ENCODE measurements around the gene AKAP7.

The AKAP7 gene

GRCh38 chr6:131205481-131206244, 70.4 kb downstream of the AKAP7 start:
- no peak for DNase-seq

- no peak for DNase-seq
Measured at GRCh38 chr6:131206463-131207251, 71.4 kb downstream of the AKAP7 start.

- DNase-seq = no peak
Measured at GRCh38 chr6:131208787-131209186, 73.5 kb downstream of the AKAP7 start.

- no peak for DNase-seq
Measured at GRCh38 chr6:131210469-131210868, 75.2 kb downstream of the AKAP7 start.

- no peak for DNase-seq
Measured at GRCh38 chr6:131212024-131212423, 76.8 kb downstream of the AKAP7 start.

GRCh38 chr6:131212913-131213312, 77.6 kb downstream of the AKAP7 start:
- no peak for DNase-seq

- no peak for DNase-seq
Measured at GRCh38 chr6:131213501-131213990, 78.3 kb downstream of the AKAP7 start.

- DNase-seq = no peak
Measured at GRCh38 chr6:131215219-131215618, 80.0 kb downstream of the AKAP7 start.

GRCh38 chr6:131216246-131216645, 81.0 kb downstream of the AKAP7 start:
- DNase-seq = no peak

GRCh38 chr6:131222773-131223172, 87.5 kb downstream of the AKAP7 start:
- no peak for DNase-seq

GRCh38 chr6:131223416-131223815, 88.1 kb downstream of the AKAP7 start:
- no peak for DNase-seq

- no peak for DNase-seq
Measured at GRCh38 chr6:131225127-131225526, 89.9 kb downstream of the AKAP7 start.

- no peak for DNase-seq
Measured at GRCh38 chr6:131225959-131226358, 90.7 kb downstream of the AKAP7 start.

GRCh38 chr6:131226459-131227157, 91.3 kb downstream of the AKAP7 start:
- no peak for DNase-seq

- DNase-seq = no peak
Measured at GRCh38 chr6:131227158-131227543, 91.9 kb downstream of the AKAP7 start.

- DNase-seq = no peak
Measured at GRCh38 chr6:131231103-131231502, 95.8 kb downstream of the AKAP7 start.

GRCh38 chr6:131231891-131232290, 96.6 kb downstream of the AKAP7 start:
- no peak for DNase-seq

GRCh38 chr6:131244942-131245341, 109.7 kb downstream of the AKAP7 start:
- no peak for DNase-seq

- DNase-seq = no peak
Measured at GRCh38 chr6:131250122-131250521, 114.9 kb downstream of the AKAP7 start.

GRCh38 chr6:131250936-131251335, 115.7 kb downstream of the AKAP7 start:
- DNase-seq = no peak

GRCh38 chr6:131251590-131252199, 116.4 kb downstream of the AKAP7 start:
- no peak for DNase-seq

GRCh38 chr6:131255434-131255833, 120.2 kb downstream of the AKAP7 start:
- DNase-seq = no peak

GRCh38 chr6:131255911-131256310, 120.6 kb downstream of the AKAP7 start:
- no peak for DNase-seq

Measured in activated CD4-positive, alpha-beta T cell treated with anti-CD3 and anti-CD28 coated beads for 4 hours (primary cell).